Measurements from ENCODE around the gene SEMA3E.
"Not testable (repeated sequence)": the region's sequence is repeated elsewhere in the genome, so short reads cannot be mapped to it uniquely, and the experiment has no call there.

SEMA3E gene

DNA sequence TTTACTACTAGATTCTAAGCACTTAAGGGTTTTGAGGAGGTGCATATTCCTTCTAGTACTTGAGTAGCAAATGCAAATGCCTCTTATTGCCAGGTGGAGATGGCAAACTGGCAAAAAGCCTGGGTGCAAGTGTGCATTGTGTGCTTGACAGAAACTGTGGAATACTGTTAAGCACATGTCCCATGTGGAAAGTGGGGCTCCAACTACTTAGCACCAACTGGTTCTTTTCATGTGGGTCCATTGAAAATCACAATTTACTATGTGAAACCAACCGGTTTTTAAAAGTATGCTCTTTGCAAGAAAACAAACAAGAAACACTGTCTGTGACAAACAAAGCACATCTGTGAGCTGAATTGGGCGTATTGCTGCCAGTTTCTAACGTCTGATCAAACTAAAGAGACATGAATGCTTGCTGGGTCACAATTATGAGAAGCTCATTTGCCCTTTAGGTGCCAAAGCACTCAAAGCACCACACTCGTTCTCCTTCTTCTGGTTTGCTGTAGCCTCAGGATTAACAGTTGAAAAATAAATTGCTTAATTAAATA lies 197.4 kb downstream of the SEMA3E start:
- no peak for DNase-seq (ENCODE audit: low spot score)

DNA sequence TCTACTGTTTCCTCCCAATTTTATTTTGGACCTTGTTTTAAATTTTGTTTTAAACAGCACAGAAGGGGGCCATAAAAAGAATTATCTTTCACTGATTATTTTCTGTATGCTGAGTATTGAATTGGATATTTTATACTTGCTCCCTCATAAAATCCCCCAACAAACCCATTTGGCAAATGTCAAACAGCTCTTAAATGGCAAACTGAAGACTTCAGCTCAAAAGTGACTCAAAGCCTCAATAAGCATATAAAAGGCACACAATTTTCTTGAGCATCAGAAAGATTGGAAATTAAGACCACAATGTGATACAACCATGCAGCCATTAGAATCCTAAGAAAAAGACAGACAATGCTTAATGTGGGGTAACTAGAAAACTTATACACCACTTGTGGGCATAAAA lies 199.2 kb downstream of the SEMA3E start:
- no peak for DNase-seq (ENCODE audit: low spot score)

DNA sequence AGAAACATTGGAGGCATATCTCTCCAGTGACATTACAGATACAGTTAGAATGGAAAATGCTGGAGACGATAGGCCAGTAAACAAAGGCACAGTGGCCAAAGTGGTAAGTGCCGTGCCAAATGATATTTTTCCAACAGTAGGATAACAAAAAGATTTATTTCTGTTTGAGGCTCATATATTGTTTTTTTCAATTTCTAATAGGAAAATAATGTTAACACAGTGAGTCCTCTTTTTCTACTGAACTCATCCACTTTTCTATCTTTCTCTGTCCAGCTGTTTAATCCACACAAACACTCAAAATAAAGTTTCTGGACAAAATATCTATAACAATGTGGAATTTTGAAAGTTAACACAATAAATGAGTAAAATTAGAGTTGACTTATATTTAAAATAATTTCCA lies 201.3 kb downstream of the SEMA3E start:
- no peak for DNase-seq (ENCODE audit: low spot score)

DNA sequence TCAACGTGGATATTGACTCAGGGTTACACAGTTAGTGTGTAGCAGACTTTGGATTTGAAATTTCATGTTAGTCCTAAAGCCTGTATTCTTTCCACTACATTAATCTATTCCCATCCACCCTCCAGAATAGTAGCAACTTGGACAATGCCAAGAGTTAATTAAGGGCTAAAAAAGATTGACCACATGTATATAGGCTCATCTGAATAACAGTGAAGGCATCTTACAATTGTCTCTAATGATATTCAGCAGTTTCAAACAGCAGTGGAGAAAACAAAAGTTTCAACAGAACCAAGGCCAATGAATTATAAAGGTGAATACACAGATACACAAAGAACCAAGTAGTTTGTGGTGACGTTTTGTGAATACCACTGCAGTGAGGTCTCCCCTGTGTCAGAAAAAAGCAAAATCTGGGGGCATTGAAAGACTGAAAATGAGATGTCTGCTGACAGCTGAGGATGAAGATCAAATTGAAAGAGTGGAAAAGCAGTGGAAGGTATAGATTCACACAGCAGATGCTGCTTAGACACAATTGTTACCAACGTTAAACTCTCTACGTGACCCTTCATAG lies 202.8 kb downstream of the SEMA3E start:
- DNase-seq (ENCODE audit: low spot score), result no peak

DNA sequence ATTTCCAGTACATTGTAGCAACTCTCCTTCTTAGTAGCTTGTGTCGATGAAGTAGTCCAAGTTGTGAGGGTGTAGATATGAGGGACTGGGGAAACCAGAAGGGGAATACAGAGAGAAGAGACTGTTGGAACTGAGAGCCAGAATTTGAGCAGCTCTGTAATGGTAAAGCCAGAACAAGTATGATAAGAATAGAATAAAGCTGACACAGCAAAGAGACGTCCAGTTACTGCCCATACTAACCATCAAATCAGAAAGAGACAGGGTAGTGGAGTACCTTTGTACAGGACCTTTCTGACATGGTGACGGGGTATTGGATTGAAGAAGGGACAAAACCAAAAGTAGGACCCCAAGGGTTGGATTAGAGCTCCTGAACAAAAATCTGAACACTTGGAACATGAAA lies 206.0 kb downstream of the SEMA3E start:
- DNase-seq (ENCODE audit: low spot score), result no peak

DNA sequence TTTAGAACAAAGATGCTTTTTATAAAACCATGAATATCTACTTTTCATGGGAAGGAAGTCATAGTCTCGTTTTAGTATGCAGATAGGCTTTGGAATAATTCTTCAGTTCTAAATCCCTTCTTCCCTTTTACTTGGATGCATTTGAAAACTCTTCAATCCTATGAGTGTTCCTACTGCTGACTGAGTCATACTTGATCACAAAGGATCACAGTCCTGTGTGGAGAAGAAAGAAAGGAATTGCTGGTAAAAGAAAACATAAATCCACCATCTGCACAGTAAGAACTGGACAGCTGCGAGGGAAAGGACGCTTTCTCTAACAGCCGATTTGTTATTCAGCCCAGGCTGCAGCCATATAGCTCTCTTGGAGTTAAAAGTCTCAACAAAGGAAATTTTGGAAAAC lies 209.9 kb downstream of the SEMA3E start:
- no peak for DNase-seq (ENCODE audit: low spot score)

DNA sequence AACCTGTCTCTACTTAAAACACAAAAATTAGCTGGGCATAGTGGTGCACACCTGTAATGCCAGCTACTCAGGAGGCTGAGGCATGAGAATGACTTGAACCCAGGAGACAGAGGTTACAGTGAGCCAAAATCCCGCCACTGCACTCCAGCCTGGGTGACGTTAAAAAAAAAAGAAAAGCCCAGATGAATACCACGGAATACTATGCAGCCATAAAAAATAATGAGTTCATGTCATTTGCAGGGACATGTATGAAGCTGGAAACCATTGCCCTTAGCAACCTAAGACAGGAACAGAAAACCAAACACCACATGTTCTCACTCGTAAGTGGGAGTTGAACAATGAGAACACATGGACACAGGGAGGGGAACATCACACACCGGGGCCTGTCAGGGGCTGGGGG lies 218.7 kb downstream of the SEMA3E start:
- not testable (repeated sequence) for DNase-seq (ENCODE audit: low spot score)

DNA sequence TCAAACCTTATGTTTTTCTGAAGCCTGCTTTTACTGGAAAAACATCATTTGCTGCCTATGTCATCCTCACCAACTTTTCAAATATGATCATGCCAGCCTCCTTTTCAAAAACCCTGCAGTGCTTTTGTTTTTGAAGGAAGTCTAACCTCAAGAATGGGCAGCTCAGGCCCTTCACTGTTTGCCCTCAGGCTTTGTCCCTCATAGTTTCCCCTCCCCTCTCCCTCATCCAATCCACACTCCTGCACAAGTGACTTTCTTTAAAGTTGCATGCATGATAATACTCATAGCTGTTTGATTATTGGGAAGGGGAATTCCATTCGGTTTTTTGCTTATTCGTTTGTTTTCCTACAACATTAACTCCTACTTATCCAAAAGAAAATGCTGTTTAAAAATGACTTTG lies 219.4 kb downstream of the SEMA3E start:
- no peak for DNase-seq (ENCODE audit: low spot score)

DNA sequence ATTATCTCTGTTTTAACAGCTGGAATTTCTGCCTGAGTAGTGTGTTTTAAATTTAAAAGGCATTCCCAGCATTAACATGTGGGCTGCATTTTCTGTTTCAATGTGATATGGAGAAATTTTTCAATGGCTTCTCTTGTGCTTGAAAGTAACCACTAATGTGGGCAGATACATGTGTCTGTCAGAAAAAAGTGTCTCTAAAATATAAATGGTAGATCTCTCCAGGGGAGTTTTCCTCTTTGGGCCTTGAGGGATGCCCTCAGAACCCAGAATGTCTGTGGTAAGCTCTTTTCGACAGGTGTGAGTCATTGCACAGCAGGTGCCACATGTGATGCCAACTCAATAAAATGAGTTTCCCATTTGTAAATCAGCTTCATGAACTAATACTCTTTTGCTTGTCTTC lies 221.1 kb downstream of the SEMA3E start:
- DNase-seq (ENCODE audit: low spot score), result no peak

DNA sequence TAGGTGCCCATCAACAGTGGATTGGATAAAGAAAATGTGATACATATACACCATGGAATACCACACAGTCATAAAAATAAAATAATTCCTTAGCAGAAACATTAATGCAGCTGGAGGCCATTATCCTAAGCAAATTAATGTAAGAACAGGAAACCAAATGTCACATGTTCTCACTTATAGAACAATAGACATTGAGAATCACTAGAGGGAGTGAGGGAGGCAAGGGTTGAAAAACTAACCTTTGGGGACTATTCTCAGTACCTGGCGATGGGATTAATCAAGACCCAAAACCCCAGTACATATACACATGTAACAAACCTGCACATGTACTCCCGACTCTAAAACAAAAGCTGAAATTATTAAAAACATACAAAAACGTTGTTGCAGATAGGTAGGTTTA lies 222.6 kb downstream of the SEMA3E start:
- no peak for DNase-seq (ENCODE audit: low spot score)

DNA sequence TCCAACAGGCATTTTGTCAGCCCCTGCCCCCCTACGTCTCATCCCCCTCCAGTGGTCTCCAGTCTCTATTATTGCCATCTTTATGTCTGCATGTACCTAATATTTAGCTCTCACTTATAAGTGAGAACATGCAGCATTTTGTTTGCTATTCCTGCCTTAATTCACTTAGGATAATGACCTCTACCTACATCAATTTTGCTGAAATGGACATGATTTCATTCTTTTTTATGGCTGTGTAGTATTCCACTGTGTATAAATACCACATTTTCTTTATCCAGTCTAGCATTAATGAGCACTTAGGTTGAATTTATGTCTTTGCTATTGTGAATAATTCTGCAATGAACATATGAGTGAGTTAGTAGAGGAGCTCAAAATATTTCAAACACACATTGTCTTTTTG lies 229.9 kb downstream of the SEMA3E start:
- DNase-seq (ENCODE audit: low spot score), result no peak

DNA sequence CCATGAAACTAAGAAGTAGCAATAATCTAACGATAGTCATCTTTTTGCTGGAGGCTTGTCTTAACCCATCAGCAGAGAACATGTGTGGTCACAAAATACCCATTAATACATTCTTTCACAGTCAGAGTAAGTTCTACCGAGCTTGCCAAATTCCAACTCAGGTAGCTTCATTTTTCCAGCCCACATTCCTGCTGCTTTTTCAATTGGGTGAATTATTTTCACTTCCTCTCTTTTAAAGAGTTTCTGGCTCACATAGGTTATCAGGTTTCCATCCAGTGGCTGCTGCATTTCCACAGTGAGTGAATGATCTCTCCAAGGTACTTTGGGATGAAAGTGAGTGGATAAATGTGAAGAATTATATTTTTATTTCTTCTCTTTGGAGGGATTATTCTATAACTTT lies 233.1 kb downstream of the SEMA3E start:
- no peak for DNase-seq (ENCODE audit: low spot score)

DNA sequence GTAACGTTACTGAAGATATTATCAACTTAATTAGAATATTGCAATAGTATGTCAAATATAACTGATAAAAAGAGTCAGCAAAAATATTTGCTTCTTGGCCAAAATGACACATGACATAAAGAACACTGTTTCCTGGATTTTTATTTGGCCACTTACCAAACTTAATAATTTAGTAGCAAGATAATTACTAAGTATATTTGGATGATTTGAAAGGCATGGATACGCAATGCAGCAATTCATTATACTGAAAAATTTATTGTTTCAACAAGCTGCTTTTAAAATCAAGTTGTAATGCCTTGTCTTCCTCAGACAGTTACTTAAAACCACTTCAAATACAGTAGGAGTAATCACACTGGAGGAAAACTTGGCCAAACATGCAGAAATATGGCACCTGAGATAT lies 234.0 kb downstream of the SEMA3E start:
- DNase-seq (ENCODE audit: low spot score), result no peak

DNA sequence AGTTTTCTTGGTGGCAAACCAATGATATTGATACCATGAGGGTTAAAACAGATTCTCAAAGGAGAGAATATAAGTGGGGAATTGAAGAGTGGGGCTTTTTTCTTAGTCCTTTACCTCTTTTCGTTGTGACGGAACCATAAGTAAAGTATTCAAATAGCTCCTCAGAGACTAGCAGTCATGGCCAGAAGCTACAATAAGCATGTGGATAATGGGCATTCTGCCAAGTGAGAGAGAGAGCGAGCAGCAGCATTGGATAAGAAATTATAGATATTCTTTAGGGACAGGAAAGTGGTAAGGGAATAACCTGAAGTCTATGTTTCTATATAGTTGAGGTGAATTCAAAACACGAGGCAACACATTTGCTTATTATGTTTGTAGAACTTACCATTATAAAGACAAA lies 235.1 kb downstream of the SEMA3E start:
- no peak for DNase-seq (ENCODE audit: low spot score)

DNA sequence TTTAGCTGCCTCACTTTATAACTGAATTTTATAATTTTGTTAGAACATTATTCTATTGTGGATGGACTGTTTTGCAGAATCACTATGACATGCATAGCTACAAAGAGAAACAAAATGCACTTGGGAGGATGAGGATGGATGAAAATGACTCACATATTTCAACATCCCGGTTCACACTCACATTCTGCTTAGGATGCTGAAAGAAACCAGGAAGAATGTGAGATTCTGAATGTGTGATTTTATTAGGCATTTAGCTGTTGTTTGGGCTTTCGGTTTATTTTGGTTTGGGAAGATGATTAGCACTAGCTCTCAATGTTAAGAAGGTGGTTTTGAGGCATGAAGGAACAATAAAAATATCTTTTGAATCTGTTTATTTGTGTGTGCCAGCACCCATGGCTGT lies 235.5 kb downstream of the SEMA3E start:
- peak; percentile 30 for DNase-seq (ENCODE audit: low spot score)

DNA sequence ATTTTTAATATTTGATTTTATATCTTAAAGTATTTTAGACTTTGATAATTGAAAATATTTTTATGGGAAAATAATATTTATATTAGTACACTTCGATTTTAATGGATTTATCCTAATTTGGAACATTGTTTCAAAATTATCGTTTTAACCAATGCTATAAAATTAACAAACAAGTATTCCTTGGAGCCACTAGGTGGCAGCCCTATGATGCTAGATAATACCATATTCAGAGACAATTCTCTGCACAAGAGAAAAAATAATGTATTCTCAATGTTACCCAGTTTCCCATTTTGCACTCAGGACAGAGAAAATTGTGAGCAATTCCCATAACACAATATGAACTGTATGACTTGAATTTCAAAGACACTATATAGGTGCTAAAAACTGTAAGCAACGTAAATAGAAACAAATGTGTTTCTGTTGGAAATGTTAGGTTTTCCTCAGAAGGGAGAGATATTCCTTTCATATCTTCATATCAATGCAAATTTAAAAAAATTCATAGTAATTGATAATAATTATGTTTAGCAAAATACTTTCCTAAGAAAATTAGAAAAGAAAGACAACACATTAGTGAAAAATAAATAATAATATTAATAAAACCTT lies 237.8 kb downstream of the SEMA3E start:
- DNase-seq (ENCODE audit: low spot score), result peak; percentile 55

DNA sequence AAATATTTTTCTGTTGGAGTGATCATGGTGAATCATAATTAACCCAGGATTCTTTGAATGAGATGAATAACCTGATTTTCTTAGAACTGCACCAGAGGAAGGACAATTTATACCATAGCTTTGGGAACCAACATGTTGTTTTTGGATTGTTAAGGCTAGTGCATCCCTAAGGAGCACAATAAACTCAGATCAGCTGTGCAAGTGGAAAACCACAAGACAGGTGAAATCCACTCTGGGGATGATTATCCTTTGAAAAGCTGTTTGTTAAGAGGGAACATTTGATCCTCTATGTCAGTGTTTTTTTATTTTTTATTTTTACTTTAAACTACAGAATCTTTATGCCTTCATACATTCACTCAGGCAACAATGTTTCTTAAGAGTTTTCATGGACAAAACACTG lies 254.2 kb downstream of the SEMA3E start:
- no peak for DNase-seq (ENCODE audit: low spot score)

DNA sequence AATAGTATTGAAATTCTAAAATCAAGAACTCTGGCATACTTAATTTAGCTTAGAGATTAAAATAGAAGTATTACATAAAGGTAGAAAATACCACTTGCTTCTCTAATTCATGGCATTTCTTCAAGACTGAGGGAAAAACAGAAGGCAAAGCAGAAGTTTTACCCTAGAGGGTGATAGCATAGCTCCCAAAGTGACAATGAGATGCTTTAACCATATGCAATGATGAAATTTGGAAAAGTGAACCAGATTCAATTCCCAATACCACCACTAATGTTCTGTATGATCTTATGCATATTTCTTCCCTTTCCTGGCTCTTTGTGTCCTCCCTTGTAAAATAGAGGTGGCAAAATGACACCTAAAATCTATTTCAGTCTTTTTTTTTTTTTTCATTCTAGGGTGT lies 260.5 kb downstream of the SEMA3E start:
- no peak for DNase-seq (ENCODE audit: low spot score)

DNA sequence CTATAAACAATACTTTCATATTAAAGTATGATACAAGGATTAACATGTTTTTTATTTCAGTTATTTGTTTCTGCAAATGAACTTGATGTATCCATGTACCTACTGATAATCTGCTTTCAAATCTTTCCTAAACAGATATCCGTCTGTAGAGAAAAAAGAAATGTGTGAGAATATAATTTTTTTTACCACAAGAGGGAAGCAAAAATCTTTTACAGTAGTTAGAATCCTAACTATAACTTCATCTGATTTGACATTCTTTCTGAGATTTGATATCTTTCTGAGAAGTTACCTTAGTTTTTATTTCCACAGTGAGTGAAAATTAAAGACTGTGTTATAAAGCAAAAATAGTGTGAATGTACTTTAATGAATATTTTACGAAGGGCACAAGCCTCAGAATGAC lies 282.3 kb downstream of the SEMA3E start:
- DNase-seq (ENCODE audit: low spot score), result no peak

DNA sequence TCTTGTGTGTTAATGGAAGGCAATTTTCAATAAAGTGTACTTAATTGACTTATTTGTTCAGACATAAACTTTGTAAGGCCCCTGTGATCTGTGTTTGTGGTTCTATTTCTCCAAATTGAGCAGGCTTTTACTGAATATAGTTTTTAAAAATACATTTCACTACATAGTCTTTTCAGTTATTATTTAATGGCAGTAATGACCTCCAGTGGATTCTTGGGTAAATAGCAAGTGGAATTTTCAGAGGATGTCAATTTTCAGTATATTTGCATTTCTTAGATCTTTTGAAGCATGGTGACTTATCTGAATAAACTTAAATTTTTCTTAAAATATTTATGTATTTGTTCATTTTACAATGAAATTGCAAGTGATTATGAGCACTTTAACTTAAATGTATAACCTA lies 283.2 kb downstream of the SEMA3E start:
- DNase-seq (ENCODE audit: low spot score), result no peak

DNA sequence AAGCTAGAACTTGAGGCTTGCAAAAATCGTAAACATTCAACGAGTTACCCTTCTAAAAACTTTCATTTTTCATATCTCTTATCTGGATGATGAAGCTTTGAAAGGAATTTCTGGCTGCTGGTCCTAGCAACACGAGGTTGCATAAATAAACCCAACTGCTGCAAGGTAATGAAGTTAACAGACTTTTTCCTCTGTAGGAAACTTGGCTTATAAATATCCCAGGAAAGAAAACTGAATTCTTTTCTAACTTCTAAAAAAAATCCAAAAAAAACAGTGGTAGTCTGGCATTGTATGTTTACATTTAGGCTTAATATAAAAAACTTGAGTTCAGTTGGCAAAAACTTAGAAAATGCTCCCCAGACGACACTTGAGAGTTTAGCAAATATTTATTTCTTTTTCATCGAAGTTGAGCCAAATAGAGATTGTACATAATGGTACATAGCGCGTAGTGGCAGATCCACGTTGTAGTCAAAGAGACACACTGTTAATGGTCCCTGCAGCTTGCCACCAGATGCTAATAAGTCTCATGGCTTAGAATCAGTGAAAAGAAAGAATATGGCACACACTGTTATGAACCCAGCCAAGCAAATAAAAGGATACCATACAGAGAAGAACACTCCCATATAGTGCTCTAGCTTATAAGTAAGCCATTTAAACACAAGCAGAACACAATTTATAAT lies 285.9 kb downstream of the SEMA3E start:
- DNase-seq (ENCODE audit: low spot score), result no peak

DNA sequence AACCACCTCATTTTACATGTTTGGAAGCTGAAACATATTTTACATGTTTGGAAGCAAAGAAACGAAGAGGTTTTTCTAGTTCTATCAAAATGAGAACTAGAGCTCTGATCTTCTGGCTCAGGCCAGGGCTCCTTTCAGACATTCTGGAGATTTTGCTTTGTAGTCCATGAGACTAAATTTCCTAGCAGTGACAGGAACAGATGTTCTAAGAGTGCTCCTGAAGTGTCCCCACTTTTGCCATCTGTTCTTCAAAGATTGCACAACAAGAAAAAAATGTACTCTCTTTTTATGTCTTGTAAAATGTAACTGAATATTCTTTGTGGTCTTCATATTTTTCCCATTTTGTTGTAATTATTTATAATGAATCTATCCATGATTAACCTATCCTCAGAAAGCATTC lies 289.8 kb downstream of the SEMA3E start:
- DNase-seq (ENCODE audit: low spot score), result no peak

DNA sequence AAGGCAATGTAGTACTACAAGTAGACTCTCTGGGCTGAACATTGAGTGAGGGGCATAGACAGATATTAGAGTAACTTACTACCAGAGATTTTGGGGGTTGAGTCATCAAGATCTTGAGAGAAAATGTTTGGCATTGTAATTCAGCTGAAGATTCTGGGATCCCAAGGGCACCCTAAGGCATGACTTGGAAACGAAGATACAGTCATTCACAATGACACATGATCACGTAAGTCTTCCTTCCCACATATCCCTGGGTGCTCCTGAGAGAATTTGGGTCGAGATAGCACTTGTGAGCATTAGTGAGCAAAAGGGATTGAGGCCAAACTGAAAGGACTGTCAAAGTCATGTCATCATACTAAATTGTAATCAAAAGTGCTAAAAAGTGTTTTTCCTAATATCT lies 293.8 kb downstream of the SEMA3E start:
- no peak for DNase-seq (ENCODE audit: low spot score)
